Activated T-cell treated with anti-CD3 and anti-CD28 coated beads, Interleukin-2, amount 50 U/mL, for 1 hour (primary cell): ENCODE data around the gene BRPF1.

ENCODE experiments used
- DNase-seq: peaks from one replicate; pipeline ENCODE4 v3.0.0-alpha.2; 2020

BRPF1 gene, protein sequence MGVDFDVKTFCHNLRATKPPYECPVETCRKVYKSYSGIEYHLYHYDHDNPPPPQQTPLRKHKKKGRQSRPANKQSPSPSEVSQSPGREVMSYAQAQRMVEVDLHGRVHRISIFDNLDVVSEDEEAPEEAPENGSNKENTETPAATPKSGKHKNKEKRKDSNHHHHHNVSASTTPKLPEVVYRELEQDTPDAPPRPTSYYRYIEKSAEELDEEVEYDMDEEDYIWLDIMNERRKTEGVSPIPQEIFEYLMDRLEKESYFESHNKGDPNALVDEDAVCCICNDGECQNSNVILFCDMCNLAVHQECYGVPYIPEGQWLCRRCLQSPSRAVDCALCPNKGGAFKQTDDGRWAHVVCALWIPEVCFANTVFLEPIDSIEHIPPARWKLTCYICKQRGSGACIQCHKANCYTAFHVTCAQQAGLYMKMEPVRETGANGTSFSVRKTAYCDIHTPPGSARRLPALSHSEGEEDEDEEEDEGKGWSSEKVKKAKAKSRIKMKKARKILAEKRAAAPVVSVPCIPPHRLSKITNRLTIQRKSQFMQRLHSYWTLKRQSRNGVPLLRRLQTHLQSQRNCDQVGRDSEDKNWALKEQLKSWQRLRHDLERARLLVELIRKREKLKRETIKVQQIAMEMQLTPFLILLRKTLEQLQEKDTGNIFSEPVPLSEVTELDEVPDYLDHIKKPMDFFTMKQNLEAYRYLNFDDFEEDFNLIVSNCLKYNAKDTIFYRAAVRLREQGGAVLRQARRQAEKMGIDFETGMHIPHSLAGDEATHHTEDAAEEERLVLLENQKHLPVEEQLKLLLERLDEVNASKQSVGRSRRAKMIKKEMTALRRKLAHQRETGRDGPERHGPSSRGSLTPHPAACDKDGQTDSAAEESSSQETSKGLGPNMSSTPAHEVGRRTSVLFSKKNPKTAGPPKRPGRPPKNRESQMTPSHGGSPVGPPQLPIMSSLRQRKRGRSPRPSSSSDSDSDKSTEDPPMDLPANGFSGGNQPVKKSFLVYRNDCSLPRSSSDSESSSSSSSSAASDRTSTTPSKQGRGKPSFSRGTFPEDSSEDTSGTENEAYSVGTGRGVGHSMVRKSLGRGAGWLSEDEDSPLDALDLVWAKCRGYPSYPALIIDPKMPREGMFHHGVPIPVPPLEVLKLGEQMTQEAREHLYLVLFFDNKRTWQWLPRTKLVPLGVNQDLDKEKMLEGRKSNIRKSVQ (N-terminal part only)

DNA sequence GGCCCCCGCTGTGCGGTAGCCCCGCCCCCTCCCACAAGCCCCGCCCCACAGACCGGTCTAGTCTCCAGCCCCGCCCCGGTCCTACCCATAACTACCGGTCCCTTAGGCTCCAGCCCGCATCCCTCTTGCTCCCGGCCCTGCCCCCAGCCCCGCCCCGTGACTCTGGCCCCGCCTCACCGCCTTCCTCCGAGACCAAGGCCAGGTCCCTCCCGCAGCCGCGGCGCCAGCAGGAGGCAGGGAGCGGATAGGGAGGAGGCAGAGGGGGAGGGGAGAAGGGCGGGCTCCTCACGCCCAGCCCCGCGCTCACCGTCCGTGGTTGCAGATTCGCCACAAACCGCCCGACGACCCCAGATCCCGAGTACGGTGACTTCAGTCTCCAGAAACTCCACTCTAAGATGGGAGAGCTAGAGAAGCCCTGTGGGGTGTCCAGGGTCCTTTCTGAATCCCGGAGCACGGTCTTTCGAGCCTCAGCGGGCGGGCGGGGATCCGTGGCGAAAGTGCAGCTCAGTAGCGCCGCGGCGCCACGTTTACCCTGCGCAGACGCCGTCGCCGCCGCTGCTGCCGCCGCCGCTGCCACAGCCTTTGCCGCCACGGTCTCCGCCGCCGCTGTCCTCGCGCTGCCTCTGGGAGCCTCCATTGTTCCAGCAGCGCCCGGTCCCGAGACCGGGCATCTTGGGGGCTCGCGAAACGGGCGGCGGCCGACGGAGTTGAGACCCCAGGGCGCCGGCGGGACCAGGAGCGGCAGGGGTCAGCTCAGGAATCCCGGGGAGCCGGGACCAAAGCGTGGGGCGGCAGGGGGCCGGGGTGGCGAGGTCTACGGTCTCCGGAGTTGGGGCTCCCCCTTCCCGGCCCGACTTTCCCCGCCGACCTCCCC lies at the start of gene BRPF1:
TSS of gene BRPF1 (plus strand) at position 530 of the 874 bp plus-strand sequence. CDS start 2,406 bp downstream, outside the sequence.
- peak; percentile 98 for DNase-seq

DNA sequence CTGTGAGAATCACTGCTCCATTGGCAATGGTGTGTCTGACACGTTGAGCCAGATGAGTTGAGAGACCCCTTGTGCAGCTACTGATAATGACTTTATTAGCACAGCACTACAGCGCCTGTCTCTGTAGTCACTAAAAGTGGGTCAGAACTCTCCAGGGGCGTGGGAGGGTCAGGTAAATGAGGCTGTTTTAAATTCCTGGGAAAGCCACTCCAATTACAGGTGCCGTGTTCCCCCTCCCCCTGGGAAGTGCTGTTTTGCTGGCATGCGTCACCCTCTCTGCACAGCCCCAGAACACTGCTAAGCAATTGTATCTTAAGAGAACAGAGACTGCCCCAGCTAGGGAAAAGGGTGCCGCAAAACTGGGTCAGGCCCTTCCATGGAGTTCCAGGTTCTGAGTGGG lies 49.4 kb upstream of the BRPF1 start:
- no peak for DNase-seq

DNA sequence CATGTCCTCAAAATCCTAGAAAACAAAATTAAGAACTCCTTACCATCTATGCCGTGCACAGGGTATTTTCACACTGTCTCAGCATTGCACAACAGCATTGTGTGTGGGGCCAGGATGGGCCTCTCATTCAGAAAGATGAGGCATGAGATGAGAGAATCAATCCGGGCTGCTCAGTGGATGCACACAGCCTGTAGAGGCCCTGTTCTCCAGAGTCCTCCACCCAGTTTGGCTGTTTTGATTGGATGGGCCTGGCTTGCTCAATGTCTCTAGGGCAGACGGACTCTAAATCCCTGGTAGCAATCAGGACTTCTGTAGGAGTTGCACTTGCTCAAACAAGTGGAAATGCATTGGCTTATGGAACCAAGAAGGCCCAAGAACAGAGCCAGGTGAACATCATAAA lies 48.1 kb upstream of the BRPF1 start:
- no peak for DNase-seq

- no peak for DNase-seq
These were observed 46.1 kb upstream of the BRPF1 start for GRCh38 chr3:9685216-9686049.

GRCh38 chr3:9686050-9686550 lies 45.4 kb upstream of the BRPF1 start:
- no peak for DNase-seq

DNA sequence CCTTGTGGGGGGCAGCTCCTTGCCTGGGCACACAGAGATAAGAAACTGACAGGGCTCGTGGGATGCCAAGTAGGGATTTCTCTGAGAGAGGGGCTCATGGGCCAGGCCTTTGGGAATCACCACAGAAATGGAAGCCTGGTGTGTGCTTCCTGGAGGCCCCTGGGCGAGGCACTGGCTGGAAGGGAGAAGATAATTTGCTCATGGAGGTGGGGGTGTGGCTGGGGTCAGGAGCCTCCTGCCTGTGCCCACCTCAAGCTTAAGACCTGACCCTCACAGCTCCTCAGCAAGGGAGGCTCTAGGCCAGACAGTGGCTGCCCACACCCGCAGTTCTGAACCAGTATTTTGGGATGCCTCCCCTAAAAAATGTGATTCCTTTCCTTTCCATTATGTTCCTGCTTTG lies 44.8 kb upstream of the BRPF1 start:
- no peak for DNase-seq

GRCh38 chr3:9687514-9687913 lies 44.0 kb upstream of the BRPF1 start:
- no peak for DNase-seq

GRCh38 chr3:9688961-9689360 lies 42.6 kb upstream of the BRPF1 start:
- no peak for DNase-seq

- no peak for DNase-seq
These were observed 41.8 kb upstream of the BRPF1 start for GRCh38 chr3:9689757-9690156.

GRCh38 chr3:9690451-9691450 lies 40.8 kb upstream of the BRPF1 start:
- DNase-seq, result no peak

- DNase-seq, result no peak
These were observed 39.9 kb upstream of the BRPF1 start for GRCh38 chr3:9691636-9692035.

DNA sequence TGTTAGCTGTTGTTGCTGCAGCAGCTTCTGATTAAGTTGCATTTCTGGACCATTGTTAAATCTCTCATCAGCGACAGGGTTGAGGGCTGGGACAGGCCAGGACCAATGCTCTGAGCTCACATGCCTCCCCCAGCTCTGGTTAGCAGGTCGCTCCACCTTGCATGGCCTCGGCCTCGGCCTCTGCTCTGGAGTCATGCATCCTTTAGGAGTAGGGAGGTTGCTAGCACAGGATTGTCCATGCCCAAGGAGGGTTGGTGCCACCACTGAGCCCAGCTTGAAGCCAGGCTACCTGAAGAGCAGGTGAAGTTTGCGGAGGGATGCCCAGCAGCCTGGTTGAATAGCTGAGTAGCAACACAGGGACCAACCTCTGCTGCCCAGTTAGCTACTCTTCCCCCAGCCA lies 39.1 kb upstream of the BRPF1 start:
- no peak for DNase-seq

GRCh38 chr3:9695345-9695744 lies 36.2 kb upstream of the BRPF1 start:
- no peak for DNase-seq

- DNase-seq, result no peak
These were observed 35.8 kb upstream of the BRPF1 start for GRCh38 chr3:9695746-9696145.

DNA sequence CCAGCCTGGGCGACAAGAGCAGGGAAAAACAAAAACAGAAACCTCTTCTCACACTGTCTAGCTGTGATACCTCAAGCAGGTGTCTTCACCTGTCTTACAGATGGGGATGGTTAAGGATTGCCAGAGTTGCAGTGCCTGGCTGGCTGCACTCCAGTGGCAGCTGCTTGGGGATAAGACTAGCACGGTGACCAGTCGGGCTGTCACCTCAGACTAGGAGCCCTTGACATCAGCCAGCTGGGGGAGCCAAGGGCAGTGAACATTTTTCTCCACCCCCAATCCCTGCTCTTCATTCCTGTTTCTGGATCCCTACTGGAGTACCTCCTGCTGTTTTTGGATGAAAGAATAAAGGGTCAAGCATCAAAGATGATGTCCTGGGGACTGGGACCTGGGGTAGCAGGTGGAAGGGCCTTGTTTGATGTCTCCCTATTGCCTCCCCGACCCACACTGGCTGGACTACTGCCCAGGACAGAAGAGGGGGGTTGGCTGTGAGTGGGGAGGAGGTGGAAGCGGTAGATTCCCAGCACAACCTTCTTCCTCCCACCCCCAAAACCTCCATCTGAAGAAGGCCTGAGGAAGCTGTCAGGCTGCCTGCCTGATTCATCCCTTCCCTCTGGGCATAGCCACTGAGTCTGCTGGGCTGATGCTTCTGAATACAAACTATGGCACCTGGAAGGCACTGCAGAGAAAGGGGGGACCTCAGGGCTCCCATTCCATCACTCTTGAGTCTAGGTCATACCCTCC lies 34.9 kb upstream of the BRPF1 start:
- no peak for DNase-seq

DNA sequence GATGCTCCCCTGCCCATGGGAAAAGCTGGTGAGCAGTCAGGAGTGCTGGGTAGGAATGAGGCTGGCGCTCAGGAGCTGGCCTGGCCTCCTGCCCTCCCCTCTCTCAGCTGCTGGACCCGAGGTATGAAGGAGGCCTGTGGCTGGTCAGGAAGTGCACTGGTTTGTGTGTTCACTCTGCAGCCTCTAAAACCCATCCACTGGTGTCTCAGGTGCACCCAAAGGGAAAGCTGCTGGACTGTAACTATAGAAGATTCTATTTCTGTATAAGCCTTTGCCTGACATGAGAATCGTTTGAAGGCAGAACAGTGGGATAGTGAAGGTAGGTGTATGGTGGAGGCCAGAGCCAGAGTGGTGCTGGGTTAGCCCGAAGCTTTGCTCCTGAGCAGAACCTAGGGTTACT lies 33.6 kb upstream of the BRPF1 start:
- DNase-seq, result no peak

- DNase-seq, result no peak
These were observed 33.2 kb upstream of the BRPF1 start for GRCh38 chr3:9698293-9698692.

GRCh38 chr3:9700536-9700935 lies 31.0 kb upstream of the BRPF1 start:
- no peak for DNase-seq

DNA sequence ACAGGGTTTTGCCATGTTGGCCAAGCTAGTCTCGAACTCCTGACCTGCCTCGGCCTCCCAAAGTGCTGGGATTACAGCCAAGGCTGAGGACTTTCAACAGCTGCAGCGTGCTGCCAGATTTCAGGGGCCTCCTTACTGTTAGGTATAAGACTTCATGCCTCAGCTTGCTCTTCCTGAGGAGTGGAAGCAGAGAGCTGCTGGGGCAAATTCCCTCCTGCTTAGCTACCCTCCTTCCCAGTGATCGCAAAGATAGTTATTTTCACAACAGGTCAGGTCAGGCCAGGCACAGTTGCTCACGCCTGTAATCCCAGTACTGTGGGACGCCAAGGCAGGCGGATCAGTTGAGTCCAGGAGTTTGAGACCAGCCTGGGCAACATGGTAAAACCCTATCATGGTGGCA lies 30.5 kb upstream of the BRPF1 start:
- no peak for DNase-seq
